Neural cell (in vitro differentiated cells): Measurements from ENCODE around the gene ZSCAN16. TPM values are rescaled to one million over a fixed set of nuclear protein-coding genes. Genes with fewer than 3 reads are reported as not detected.

Experiments
- H2AFZ ChIP-seq: fragments of 200-600, 300-800 bp; sonication (generic), shearing (Covaris generic); 2 replicates; pipeline ENCODE4 v1.6.0; 2014; ENCODE audit warnings: low read depth, mild to moderate bottlenecking, antibody characterized with exemption, low read length, moderate library complexity
- H3F3A ChIP-seq: fragments of 200-600 bp; shearing (Covaris generic); 2 replicates; pipeline ENCODE4 v1.6.1; 2016; ENCODE audit warnings: mild to moderate bottlenecking, moderate library complexity, mixed read lengths, antibody characterized with exemption, low read length; ENCODE audit not compliant: insufficient read depth, poor library complexity, severe bottlenecking
- H3K27ac ChIP-seq: fragments of 200-600, 300-800 bp; sonication (generic), shearing (Covaris generic); 2 replicates; pipeline ENCODE4 v1.5.1; 2014; ENCODE audit warnings: mild to moderate bottlenecking, low read length, moderate library complexity
- H3K27me3 ChIP-seq: fragments of 300-800, 200-600 bp; sonication (generic), shearing (Covaris generic); 2 replicates; pipeline ENCODE4 v1.6.0; 2014; ENCODE audit warnings: mild to moderate bottlenecking, low read depth, low read length, moderate library complexity; ENCODE audit not compliant: insufficient read depth
- H3K36me3 ChIP-seq: fragments of 300-800, 200-600 bp; sonication (generic), shearing (Covaris generic); 2 replicates; pipeline ENCODE4 v1.5.1; 2014; ENCODE audit warnings: mild to moderate bottlenecking, antibody characterized with exemption, low read length, moderate library complexity; ENCODE audit not compliant: insufficient read depth
- H3K4me2 ChIP-seq: fragments of 300-800, 200-600 bp; sonication (generic), shearing (Covaris generic); 2 replicates; pipeline ENCODE4 v1.6.0; 2014; ENCODE audit warnings: mild to moderate bottlenecking, low read length
- H3K4me3 ChIP-seq: fragments of 300-800, 200-600 bp; sonication (generic), shearing (Covaris generic); 2 replicates; pipeline ENCODE4 v1.5.1; 2014; ENCODE audit warnings: mild to moderate bottlenecking, low read length, moderate library complexity
- H3K79me2 ChIP-seq: fragments of 200-600 bp; shearing (Covaris generic); replicated peaks from 2 replicates; pipeline ENCODE4 v1.6.0; 2014; ENCODE audit warnings: mild to moderate bottlenecking, low read length, moderate library complexity; ENCODE audit not compliant: insufficient read depth
- H3K9ac ChIP-seq: fragments of 300-800, 200-600 bp; sonication (generic), shearing (Covaris generic); 2 replicates; pipeline ENCODE4 v1.6.1; 2016; ENCODE audit warnings: mild to moderate bottlenecking, low read length, mixed read lengths
- H3K9me2 ChIP-seq: fragments of 200-600 bp; shearing (Covaris generic); 2 replicates; pipeline ENCODE4 v1.6.1; 2016; ENCODE audit warnings: mild to moderate bottlenecking, low read length, mixed read lengths; ENCODE audit not compliant: insufficient read depth
- H3K9me3 ChIP-seq: fragments of 200-600, 300-800 bp; sonication (generic), shearing (Covaris generic); 2 replicates; pipeline ENCODE4 v1.6.1; 2016; ENCODE audit warnings: mild to moderate bottlenecking, mixed run types, low read length, moderate library complexity, mixed read lengths
- H4K20me1 ChIP-seq: fragments of 200-600 bp; shearing (Covaris generic); 2 replicates; pipeline ENCODE4 v1.6.1; 2016; ENCODE audit warnings: mild to moderate bottlenecking, mixed run types; ENCODE audit not compliant: insufficient read depth
- CTCF ChIP-seq: fragments of 450-650 bp; IDR thresholded peaks from 2 replicates; pipeline ENCODE4 v1.5.1; 2014; ENCODE audit warnings: antibody characterized with exemption, mild to moderate bottlenecking, moderate library complexity; ENCODE audit not compliant: poor library complexity, severe bottlenecking
- EP300 ChIP-seq: fragments of 450-650 bp; conservative IDR thresholded peaks from 2 replicates; pipeline ENCODE4 v1.6.1; 2014; ENCODE audit warnings: antibody characterized with exemption, mild to moderate bottlenecking, moderate library complexity; ENCODE audit not compliant: poor library complexity, severe bottlenecking
- EZH2 ChIP-seq: fragments of 200-600, 300-800 bp; shearing (Covaris generic), sonication (generic); IDR thresholded peaks from 2 replicates; pipeline ENCODE4 v1.6.1; 2014; ENCODE audit warnings: antibody characterized with exemption, low read length, borderline replicate concordance, mild to moderate bottlenecking; ENCODE audit not compliant: insufficient read depth, poor library complexity, severe bottlenecking
- MXI1 ChIP-seq: fragments of 450-650 bp; conservative IDR thresholded peaks from 2 replicates; pipeline ENCODE4 v1.6.1; 2014; ENCODE audit warnings: antibody characterized with exemption, mild to moderate bottlenecking; ENCODE audit not compliant: poor library complexity, severe bottlenecking
- POLR2AphosphoS5 ChIP-seq: IDR thresholded peaks from 2 replicates; pipeline ENCODE4 v1.6.1; 2012
- RAD21 ChIP-seq: fragments of 450-650 bp; conservative IDR thresholded peaks from 2 replicates; pipeline ENCODE4 v1.6.1; 2014; ENCODE audit warnings: antibody characterized with exemption, mild to moderate bottlenecking, moderate library complexity
- SMC3 ChIP-seq: fragments of 450-650 bp; conservative IDR thresholded peaks from 2 replicates; pipeline ENCODE4 v1.6.1; 2014; ENCODE audit warnings: antibody characterized with exemption, mild to moderate bottlenecking, moderate library complexity; ENCODE audit not compliant: poor library complexity
- TAF1 ChIP-seq: IDR thresholded peaks from 2 replicates; pipeline ENCODE4 v1.6.1; 2012; ENCODE audit warnings: low read depth
- polyA plus RNA-seq: library from polyadenylated mRNA; depleted of rRNA; stranded (reverse); fragments of >200 nt; gene quantifications from 2 replicates; pipeline ENCODE4 v1.2.3, GENCODE V29; 2014
- TF ChIP-seq, protein P1 (sequence below): IDR thresholded peaks from 2 replicates; pipeline ENCODE4 v1.6.1; 2012; ENCODE audit warnings: borderline replicate concordance

The ZSCAN16 gene
- polyA plus RNA-seq, 1 donor from 2014 or later: 31.9 TPM

DNA sequence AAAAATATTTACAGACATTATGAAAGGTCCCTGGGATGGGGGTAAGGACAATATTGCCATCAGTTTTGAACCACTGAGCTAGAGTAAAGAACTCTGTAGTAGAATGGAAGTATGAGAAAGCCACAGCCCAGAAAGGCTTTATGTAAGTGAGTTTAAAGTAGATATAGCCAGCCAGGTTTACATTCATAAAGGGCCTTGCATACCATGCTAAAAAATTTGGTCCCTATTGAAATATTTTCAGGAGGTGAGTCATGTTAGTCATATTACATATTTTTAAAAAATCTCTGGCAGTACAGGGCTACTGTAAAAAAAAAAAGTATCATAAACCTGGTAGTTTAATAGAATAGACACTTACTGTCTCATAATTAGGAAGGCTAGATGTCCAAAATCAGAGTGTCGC is 20.8 kb downstream of the ZSCAN16 start:
- H3K9me2 ChIP-seq: no peaks in the 10 kb centered on the region
- no peak overlapping the region for H2AFZ ChIP-seq
- H3K9me3 ChIP-seq: no peaks in the 10 kb centered on the region
- no peak overlapping the region for H3K27ac ChIP-seq
- H4K20me1 ChIP-seq: no peaks in the 10 kb centered on the region
- TF ChIP-seq RAD21: no peak
- TF ChIP-seq, protein P1, sequence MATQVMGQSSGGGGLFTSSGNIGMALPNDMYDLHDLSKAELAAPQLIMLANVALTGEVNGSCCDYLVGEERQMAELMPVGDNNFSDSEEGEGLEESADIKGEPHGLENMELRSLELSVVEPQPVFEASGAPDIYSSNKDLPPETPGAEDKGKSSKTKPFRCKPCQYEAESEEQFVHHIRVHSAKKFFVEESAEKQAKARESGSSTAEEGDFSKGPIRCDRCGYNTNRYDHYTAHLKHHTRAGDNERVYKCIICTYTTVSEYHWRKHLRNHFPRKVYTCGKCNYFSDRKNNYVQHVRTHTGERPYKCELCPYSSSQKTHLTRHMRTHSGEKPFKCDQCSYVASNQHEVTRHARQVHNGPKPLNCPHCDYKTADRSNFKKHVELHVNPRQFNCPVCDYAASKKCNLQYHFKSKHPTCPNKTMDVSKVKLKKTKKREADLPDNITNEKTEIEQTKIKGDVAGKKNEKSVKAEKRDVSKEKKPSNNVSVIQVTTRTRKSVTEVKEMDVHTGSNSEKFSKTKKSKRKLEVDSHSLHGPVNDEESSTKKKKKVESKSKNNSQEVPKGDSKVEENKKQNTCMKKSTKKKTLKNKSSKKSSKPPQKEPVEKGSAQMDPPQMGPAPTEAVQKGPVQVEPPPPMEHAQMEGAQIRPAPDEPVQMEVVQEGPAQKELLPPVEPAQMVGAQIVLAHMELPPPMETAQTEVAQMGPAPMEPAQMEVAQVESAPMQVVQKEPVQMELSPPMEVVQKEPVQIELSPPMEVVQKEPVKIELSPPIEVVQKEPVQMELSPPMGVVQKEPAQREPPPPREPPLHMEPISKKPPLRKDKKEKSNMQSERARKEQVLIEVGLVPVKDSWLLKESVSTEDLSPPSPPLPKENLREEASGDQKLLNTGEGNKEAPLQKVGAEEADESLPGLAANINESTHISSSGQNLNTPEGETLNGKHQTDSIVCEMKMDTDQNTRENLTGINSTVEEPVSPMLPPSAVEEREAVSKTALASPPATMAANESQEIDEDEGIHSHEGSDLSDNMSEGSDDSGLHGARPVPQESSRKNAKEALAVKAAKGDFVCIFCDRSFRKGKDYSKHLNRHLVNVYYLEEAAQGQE: no peak
- no peak for TF ChIP-seq POLR2AphosphoS5
- no peak for TF ChIP-seq EP300
- no peak for TF ChIP-seq TAF1
- no peak for TF ChIP-seq EZH2
- TF ChIP-seq MXI1: no peak
- TF ChIP-seq SMC3: no peak
- TF ChIP-seq CTCF: no peak
- H3K79me2 ChIP-seq: peaks cover 40% of the 10 kb centered on the region
- H3K4me3 ChIP-seq: no peak overlapping the region
- H3K9ac ChIP-seq: no peak overlapping the region
- H3K36me3 ChIP-seq: peaks cover 10% of the 10 kb centered on the region
- no peak overlapping the region for H3K4me2 ChIP-seq
- no peaks in the 10 kb centered on the region for H3F3A ChIP-seq
- H3K27me3 ChIP-seq: no peaks in the 10 kb centered on the region

GRCh38 chr6:28152531-28152930 is 28.1 kb downstream of the ZSCAN16 start:
- H4K20me1 ChIP-seq: no peaks in the 10 kb centered on the region
- no peak overlapping the region for H2AFZ ChIP-seq
- no peak overlapping the region for H3K9ac ChIP-seq
- H3K4me3 ChIP-seq: no peak overlapping the region
- H3K27me3 ChIP-seq: no peaks in the 10 kb centered on the region
- H3K36me3 ChIP-seq: peaks cover 51% of the 10 kb centered on the region
- no peak for TF ChIP-seq POLR2AphosphoS5
- TF ChIP-seq, protein P1: no peak
- H3K27ac ChIP-seq: no peak overlapping the region
- no peaks in the 10 kb centered on the region for H3K9me3 ChIP-seq
- no peaks in the 10 kb centered on the region for H3K9me2 ChIP-seq
- H3K79me2 ChIP-seq: no peaks in the 10 kb centered on the region
- H3K4me2 ChIP-seq: no peak overlapping the region
- H3F3A ChIP-seq: no peaks in the 10 kb centered on the region
